Progenitor cell of endocrine pancreas (in vitro differentiated cells): Measurements from ENCODE around the gene SYNGR1. TPM values are rescaled to one million over a fixed set of nuclear protein-coding genes. Genes with fewer than 3 reads are reported as not detected.
A peak's percentile ranks its signal among the peaks of the same experiment; 100 is the strongest.

Experiments used
- DNase-seq: peaks from one replicate; pipeline ENCODE4 v3.0.0; 2021; ENCODE audit warnings: low spot score; ENCODE audit not compliant: unreplicated experiment
- H3K27ac Mint-ChIP-seq: 2 replicates; pipeline ENCODE4 v1.8.0; 2021; ENCODE audit warnings: mild to moderate bottlenecking, moderate library complexity, mixed read lengths
- H3K27me3 Mint-ChIP-seq: 2 replicates; pipeline ENCODE4 v1.8.0; 2021; ENCODE audit warnings: mixed read lengths
- H3K36me3 Mint-ChIP-seq: 2 replicates; pipeline ENCODE4 v1.8.0; 2022; ENCODE audit warnings: mixed read lengths; ENCODE audit not compliant: insufficient read depth
- H3K4me1 Mint-ChIP-seq: 2 replicates; pipeline ENCODE4 v1.8.0; 2021; ENCODE audit warnings: low read depth, mixed read lengths
- H3K4me3 Mint-ChIP-seq: 2 replicates; pipeline ENCODE4 v1.8.0; 2021; ENCODE audit warnings: low read depth, mild to moderate bottlenecking, moderate library complexity, mixed read lengths
- H3K9me3 Mint-ChIP-seq: 2 replicates; pipeline ENCODE4 v1.8.0; 2021; ENCODE audit warnings: low read depth, mixed read lengths
- CTCF ChIP-seq: fragments of 200-600 bp; sonication (generic); IDR thresholded peaks from one replicate; pipeline ENCODE4 v1.5.0; 2021; ENCODE audit warnings: antibody characterized with exemption, mild to moderate bottlenecking; ENCODE audit not compliant: unreplicated experiment
- total RNA-seq: library from RNA; stranded (reverse); gene quantifications from 2 replicates; pipeline ENCODE4 v1.2.1, GENCODE V29; 2021

The SYNGR1 gene
- total RNA-seq, 1 donor from 2014 or later = 36.8 TPM

- peaks cover 20% of the 10 kb centered on the region for H3K4me1 Mint-ChIP-seq
- no peaks in the 10 kb centered on the region for H3K27me3 Mint-ChIP-seq
These were observed 13.1 kb downstream of the SYNGR1 start for GRCh38 chr22:39362932-39363331.

GRCh38 chr22:39363751-39364515, 14.1 kb downstream of the SYNGR1 start:
- no peak for TF ChIP-seq CTCF
- DNase-seq = no peak
- H3K9me3 Mint-ChIP-seq = no peaks in the 10 kb centered on the region

More at GRCh38 chr22:39362932-39363331, 13.1 kb downstream of the SYNGR1 start:
- Mint-ChIP-seq H3K4me3 (no peak overlapping the region), H3K27ac (no peak overlapping the region), H3K9me3 (no peaks in the 10 kb centered on the region), H3K36me3 (peaks cover 17% of the 10 kb centered on the region)
- no peak for TF ChIP-seq CTCF
- DNase-seq = no peak

GRCh38 chr22:39364714-39365491, 15.1 kb downstream of the SYNGR1 start:
- H3K27ac Mint-ChIP-seq = no peak overlapping the region
- no peaks in the 10 kb centered on the region for H3K27me3 Mint-ChIP-seq
- no peak for DNase-seq
- peaks cover 11% of the 10 kb centered on the region for H3K36me3 Mint-ChIP-seq
- H3K4me1 Mint-ChIP-seq = peaks cover 19% of the 10 kb centered on the region
- H3K4me3 Mint-ChIP-seq = no peak overlapping the region
- H3K9me3 Mint-ChIP-seq = no peaks in the 10 kb centered on the region
- TF ChIP-seq CTCF = no peak

More at GRCh38 chr22:39363751-39364515, 14.1 kb downstream of the SYNGR1 start:
- Mint-ChIP-seq H3K4me3 (no peak overlapping the region), H3K27me3 (no peaks in the 10 kb centered on the region), H3K4me1 (peaks cover 19% of the 10 kb centered on the region), H3K27ac (no peak overlapping the region), H3K36me3 (peaks cover 13% of the 10 kb centered on the region)

GRCh38 chr22:39365492-39365780, 15.6 kb downstream of the SYNGR1 start:
- Mint-ChIP-seq H3K9me3 (no peaks in the 10 kb centered on the region), H3K4me1 (peaks cover 15% of the 10 kb centered on the region), H3K4me3 (no peak overlapping the region), H3K27ac (no peak overlapping the region), H3K36me3 (peaks cover 7% of the 10 kb centered on the region), H3K27me3 (no peaks in the 10 kb centered on the region)
- no peak for DNase-seq
- no peak for TF ChIP-seq CTCF

GRCh38 chr22:39367035-39367434, 17.2 kb downstream of the SYNGR1 start:
- no peaks in the 10 kb centered on the region for H3K9me3 Mint-ChIP-seq
- DNase-seq = no peak
- peak overlapping the region; percentile 68 for H3K27ac Mint-ChIP-seq
- no peaks in the 10 kb centered on the region for H3K27me3 Mint-ChIP-seq
- peaks cover 9% of the 10 kb centered on the region for H3K4me1 Mint-ChIP-seq
- H3K4me3 Mint-ChIP-seq = no peak overlapping the region
- peaks cover 8% of the 10 kb centered on the region for H3K36me3 Mint-ChIP-seq
- no peak for TF ChIP-seq CTCF
